ENCODE results near the gene RHPN2. TPM values are rescaled to one million over a fixed set of nuclear protein-coding genes. Genes with fewer than 3 reads are reported as not detected.

The RHPN2 gene
- total and polyA plus RNA-seq, 2 of the 8 experiments (the other 6 are each of a cell fraction or from before 2014, with no cell fraction given), result 22.8 to 31.1 TPM

DNA sequence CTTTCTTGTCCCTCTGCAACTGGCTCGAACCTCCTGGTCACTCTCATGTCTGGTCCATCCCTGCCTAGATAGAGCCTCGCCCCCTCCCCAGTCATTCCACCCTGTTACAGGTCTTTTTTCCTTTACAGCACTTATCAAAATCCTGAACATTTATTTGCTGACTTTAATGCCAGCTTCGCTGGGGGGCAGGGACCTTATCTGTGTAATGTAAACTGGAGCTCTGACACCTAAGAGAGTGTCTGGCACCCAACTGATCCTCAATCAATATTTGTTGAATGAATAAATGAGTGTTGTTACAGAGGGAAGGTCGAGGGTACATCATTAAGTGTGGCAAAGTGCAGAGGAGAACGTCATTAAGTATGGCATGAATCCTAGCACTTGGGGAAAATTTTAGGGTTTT lies 76.0 kb downstream of the RHPN2 start:
- no peak overlapping the region for H3K4me2 ChIP-seq (ENCODE audit: insufficient read depth in 1 of 2, low read depth in 2 of 2, low read length in 2 of 2)
- CTCF ChIA-PET (ENCODE audit: partially characterized antibody), result no interaction called here
- 96% methylated on average over 4 of the region's 5 CpGs; no CpG with 5 or more reads in 1 of the 2 experiments for WGBS, 2 experiments (ENCODE audit: extremely low coverage in 1 of 2, insufficient coverage in 1 of 2, insufficient read length in 1 of 2, insufficient replicate concordance in 2 of 2, low coverage in 1 of 2, low lambda C conversion rate in 2 of 2, missing lambda C conversion rate in 1 of 2)
- no peak for TF ChIP-seq RFX5 (IDR thresholded peaks at IDR 0.05; ENCODE audit: borderline replicate concordance, low read depth, low read length)
- TF ChIP-seq NANOG (IDR thresholded peaks at IDR 0.05; ENCODE audit: insufficient read depth, low read depth, low read length, poor library complexity, severe bottlenecking), result no peak
- no peak for TF ChIP-seq SP4 (IDR thresholded peaks at IDR 0.05; ENCODE audit: low read length)
- TF ChIP-seq MAFK (IDR thresholded peaks at IDR 0.05; ENCODE audit: low read depth, low read length), result no peak
- TF ChIP-seq MAX (IDR thresholded peaks at IDR 0.05), result no peak
- TF ChIP-seq YY1 (IDR thresholded peaks at IDR 0.05; ENCODE audit: low read depth, low read length), result no peak
- no peak for TF ChIP-seq CREB1 (IDR thresholded peaks at IDR 0.05)
- TF ChIP-seq EP300 (IDR thresholded peaks at IDR 0.05; ENCODE audit: borderline replicate concordance in 1 of 2, low read depth in 2 of 2, low read length in 2 of 2), result no peak
- no peak for TF ChIP-seq RNF2 (IDR thresholded peaks at IDR 0.05; ENCODE audit: borderline replicate concordance, low read depth, low read length, missing control alignments, poor library complexity, severe bottlenecking)
- TF ChIP-seq POU5F1 (IDR thresholded peaks at IDR 0.05; ENCODE audit: low read depth, low read length), result no peak
- TF ChIP-seq USF2 (IDR thresholded peaks at IDR 0.05; ENCODE audit: low read length), result no peak
- TF ChIP-seq BRCA1 (IDR thresholded peaks at IDR 0.05; ENCODE audit: low read depth, low read length), result no peak
- no peak for TF ChIP-seq SIN3A (conservative IDR thresholded peaks at IDR 0.05 in 1 of 2, IDR thresholded peaks at IDR 0.05 in 1 of 2; ENCODE audit: low read depth in 1 of 2, low read length in 2 of 2)

More for the DNA sequence above, 76.0 kb downstream of the RHPN2 start:
- no peak overlapping the region for H2BK12ac ChIP-seq (ENCODE audit: low read depth, low read length)
- H3K4me3 ChIP-seq (ENCODE audit: extremely low read depth in 1 of 4, insufficient read depth in 2 of 4, low read depth in 3 of 4, low read length in 4 of 4), result no peak overlapping the region
- H4K20me1 ChIP-seq (replicated peaks in 1 of 2; ENCODE audit: control insufficient read depth in 1 of 2, insufficient read depth in 2 of 2, low read length in 2 of 2), result no peaks in the 10 kb centered on the region
- H3K14ac ChIP-seq (ENCODE audit: insufficient read length), result no peak overlapping the region
- H2BK20ac ChIP-seq (ENCODE audit: low read length), result no peak overlapping the region
- H2AFZ ChIP-seq (ENCODE audit: low read length), result no peak overlapping the region
- no peak overlapping the region for H4K8ac ChIP-seq (ENCODE audit: extremely low read depth, insufficient read depth, low read length)
- H3K23me2 ChIP-seq (ENCODE audit: low read depth, low read length), result no peaks in the 10 kb centered on the region
- no peak overlapping the region for H4K91ac ChIP-seq (replicated peaks; ENCODE audit: insufficient read length, low read length)
- peaks cover 0 to 31% (median 13%) of the 10 kb centered on the region in 4 experiments; a peak in 6 of 8 replicates for H3K36me3 ChIP-seq (ENCODE audit: control insufficient read depth in 2 of 4, insufficient read depth in 4 of 4, low read length in 3 of 4)
- no peak overlapping the region for H3K18ac ChIP-seq (ENCODE audit: extremely low read depth, low read length)
- H2BK120ac ChIP-seq (replicated peaks; ENCODE audit: low read depth, low read length), result no peak overlapping the region
- POLR2A ChIA-PET (ENCODE audit: partially characterized antibody), result no interaction called here
- H3K9ac ChIP-seq (replicated peaks in 1 of 4; ENCODE audit: extremely low read depth in 1 of 4, low read depth in 3 of 4, low read length in 3 of 4), result no peak overlapping the region
- no peak overlapping the region for H3K27ac ChIP-seq (ENCODE audit: low read depth, low read length)
- no peak overlapping the region for H3K4ac ChIP-seq (replicated peaks; ENCODE audit: insufficient read length, low read depth, low read length)
- FAIRE-seq (no peak), DNase-seq (ENCODE audit: low read depth in 1 of 2, low spot score in 2 of 2) (no peak)
- no peaks in the 10 kb centered on the region for H3K9me3 ChIP-seq (ENCODE audit: insufficient read depth in 2 of 2, low read depth in 1 of 2, low read length in 1 of 2)
- no peaks in the 10 kb centered on the region for H3K4me1 ChIP-seq (replicated peaks in 1 of 4; ENCODE audit: control insufficient read depth in 3 of 4, insufficient read depth in 4 of 4, low read length in 3 of 4)
- H2BK15ac ChIP-seq (ENCODE audit: low read length), result no peak overlapping the region
- H2BK5ac ChIP-seq (ENCODE audit: low read depth, low read length), result no peak overlapping the region
- H3K79me2 ChIP-seq (ENCODE audit: control insufficient read depth in 1 of 2, insufficient read depth in 2 of 2, low read length in 2 of 2), result no peaks in the 10 kb centered on the region
- no peak overlapping the region for H2AK5ac ChIP-seq (ENCODE audit: low read depth, low read length)
- H4K5ac ChIP-seq (ENCODE audit: insufficient read length, low read depth, low read length), result no peak overlapping the region
- H3K79me1 ChIP-seq (ENCODE audit: low read depth, low read length), result no peaks in the 10 kb centered on the region
- H3K27me3 ChIP-seq (replicated peaks in 1 of 4; ENCODE audit: control insufficient read depth in 3 of 4, extremely low read depth in 1 of 4, insufficient read depth in 3 of 4, low read length in 3 of 4), result no peaks in the 10 kb centered on the region
- no peak overlapping the region for H3K23ac ChIP-seq (ENCODE audit: insufficient read length)
- no peak overlapping the region for H3K56ac ChIP-seq (replicated peaks; ENCODE audit: insufficient read length, low read depth, low read length)
